K562 (cell line): ENCODE data around the gene SULT1A3. TPM values are rescaled to one million over a fixed set of nuclear protein-coding genes. Genes with fewer than 3 reads are reported as not detected.

Experiments
- CEBPB ChIP-seq: fragments of 450-650 bp; IDR thresholded peaks from 2 replicates; pipeline ENCODE4 v1.6.1; 2016; ENCODE audit warnings: missing genetic modification characterization, missing compliant biosample characterization
- DMBX1 ChIP-seq: fragments of 250-450 bp; sonication (Bioruptor Pico); IDR thresholded peaks from 2 replicates; pipeline ENCODE4 v1.8.0; 2022; ENCODE audit warnings: inconsistent platforms, mild to moderate bottlenecking, moderate library complexity, borderline replicate concordance
- E4F1 ChIP-seq: fragments of 250-450 bp; sonication (Bioruptor Pico); IDR thresholded peaks from 2 replicates; pipeline ENCODE4 v1.5.0; 2021; ENCODE audit warnings: mild to moderate bottlenecking, borderline replicate concordance
- KLF1 ChIP-seq: fragments of 450-650 bp; IDR thresholded peaks from 2 replicates; pipeline ENCODE4 v1.6.1; 2016; ENCODE audit warnings: missing genetic modification characterization, missing compliant biosample characterization
- MECOM ChIP-seq: fragments of 250-450 bp; sonication (Bioruptor Pico); IDR thresholded peaks from 2 replicates; pipeline ENCODE4 v1.8.0; 2022; ENCODE audit warnings: inconsistent platforms
- NONO ChIP-seq, 2 experiments: fragments of 200-400 bp in 1 of 2; fragments of 450-650 bp in 1 of 2; formaldehyde crosslinking in 1 of 2; IDR thresholded peaks; 2 replicates each; pipeline ENCODE4 v1.6.1; 2017; ENCODE audit warnings: low read depth in 2 of 2, mild to moderate bottlenecking in 2 of 2, moderate library complexity in 2 of 2, low read length in 1 of 2
- PCBP1 ChIP-seq: fragments of 200-400 bp; formaldehyde crosslinking; IDR thresholded peaks from 2 replicates; pipeline ENCODE4 v1.6.1; 2018; ENCODE audit warnings: mild to moderate bottlenecking, low read depth, low read length; ENCODE audit not compliant: poor library complexity, severe bottlenecking
- RBM17 ChIP-seq: fragments of 200-400 bp; formaldehyde crosslinking; IDR thresholded peaks from 2 replicates; pipeline ENCODE4 v1.6.1; 2017; ENCODE audit warnings: low read depth, mild to moderate bottlenecking, low read length, borderline replicate concordance
- RBM39 ChIP-seq: fragments of 200-400 bp; formaldehyde crosslinking; optimal IDR thresholded peaks from 2 replicates; pipeline ENCODE3; 2018; ENCODE audit warnings: low read depth, low read length
- RERE ChIP-seq: sonication (generic); formaldehyde crosslinking; IDR thresholded peaks from 2 replicates; pipeline ENCODE4 v1.8.0; 2023; ENCODE audit warnings: missing genetic modification reagents, mild to moderate bottlenecking, borderline replicate concordance
- SMAD1 ChIP-seq: fragments of 150-350 bp; IDR thresholded peaks from 2 replicates; pipeline ENCODE4 v1.6.1; 2014; ENCODE audit warnings: low read length, low read depth; ENCODE audit not compliant: partially characterized antibody
- SRSF9 ChIP-seq: fragments of 200-400 bp; formaldehyde crosslinking; IDR thresholded peaks from 2 replicates; pipeline ENCODE4 v1.6.1; 2017; ENCODE audit warnings: low read depth, low read length, borderline replicate concordance
- TAF9B ChIP-seq: fragments of 450-650 bp; IDR thresholded peaks from 2 replicates; pipeline ENCODE4 v1.6.1; 2018; ENCODE audit warnings: mild to moderate bottlenecking; ENCODE audit not compliant: partially characterized antibody
- TRIM24 ChIP-seq, 2 experiments: fragments of 450-650 bp; IDR thresholded peaks; 2 replicates each; pipeline ENCODE4 v1.6.1; 2016
- ZBTB43 ChIP-seq: sonication (generic); formaldehyde crosslinking; IDR thresholded peaks from 2 replicates; pipeline ENCODE4 v1.8.0; 2023; ENCODE audit warnings: mild to moderate bottlenecking, missing genetic modification reagents
- ZNF445 ChIP-seq: fragments of 250-450 bp; sonication (Bioruptor Pico); IDR thresholded peaks from 2 replicates; pipeline ENCODE4 v1.4.0; 2020; ENCODE audit warnings: low read depth, mild to moderate bottlenecking, moderate library complexity
- ZNF699 ChIP-seq: fragments of 250-450 bp; sonication (Bioruptor Pico); IDR thresholded peaks from 2 replicates; pipeline ENCODE4 v1.8.0; 2021; ENCODE audit warnings: mild to moderate bottlenecking, moderate library complexity; ENCODE audit not compliant: insufficient replicate concordance
- ZNF717 ChIP-seq: fragments of 250-450 bp; sonication (Bioruptor Pico); IDR thresholded peaks from 2 replicates; pipeline ENCODE4 v1.5.0; 2021
- ZNF77 ChIP-seq: fragments of 250-450 bp; sonication (Bioruptor Pico); IDR thresholded peaks from 2 replicates; pipeline ENCODE4 v1.5.0; 2020
- polyA plus RNA-seq, 8 experiments: library from polyadenylated mRNA; depleted of rRNA in 4 of 8; stranded (reverse) in 5 of 8; unstranded in 3 of 8; fragments of >200 nt; fragmentation: Nextera tagmentation in 2 of 8; fragmentation: Illumina TruSeq in 1 of 8; extraction: Ambion mirVana in 2 of 8; extraction: Trizol in 1 of 8; gene quantifications; 2 replicates each; pipeline versions ENCODE4 v1.2.1 to v1.2.3, GENCODE V29; 2011 to 2014; ENCODE audit warnings: inconsistent platforms in 1 of 8, missing spikeins in 1 of 8
- total RNA-seq, 7 experiments: library from RNA; depleted of rRNA in 6 of 7; stranded (reverse); fragments of >200 nt in 6 of 7; fragmentation: Illumina TruSeq in 2 of 7; extraction: Trizol in 2 of 7; gene quantifications; 2 replicates each; pipeline versions ENCODE4 v1.2.1 to v1.2.3, GENCODE V29; 2011 to 2021; ENCODE audit warnings: low replicate concordance in 1 of 7

SULT1A3 gene
- total and polyA plus RNA-seq, 9 of the 15 experiments (the other 6 are each of a cell fraction or from before 2014, with no cell fraction given): 2.4 to 18.0 (median 7.3) TPM

GRCh38 chr16:30186782-30187555 lies 12.1 kb upstream of the SULT1A3 start (continued):
- TF ChIP-seq DMBX1 (CRISPR knock-in tag): no peak
- TF ChIP-seq NONO (IDR thresholded peaks at IDR 0.05; ENCODE audit: low read depth in 2 of 2, low read length in 1 of 2): no peak
- peak; percentile 15; the same call in 1 of the 2 replicates for TF ChIP-seq ZBTB43 (CRISPR knock-in tag)
- TF ChIP-seq KLF1 (tag): no peak
- TF ChIP-seq TRIM24 (IDR thresholded peaks at IDR 0.05): peak in 1 of 2 experiments; percentile 44; a peak in 1 of 4 replicates
- TF ChIP-seq RERE (CRISPR knock-in tag): 0 out of 2 replicates have a peak, but pooled peaks have one; percentile 32
- TF ChIP-seq SRSF9: no peak
- no peak for TF ChIP-seq MECOM (CRISPR knock-in tag)
- no peak for TF ChIP-seq E4F1 (CRISPR knock-in tag)
- TF ChIP-seq RBM39: no peak
- no peak for TF ChIP-seq PCBP1
- no peak for TF ChIP-seq ZNF717
- TF ChIP-seq ZNF699 (CRISPR knock-in tag): no peak
- no peak for TF ChIP-seq CEBPB (tag)
- no peak for TF ChIP-seq SMAD1
- TF ChIP-seq TAF9B: no peak
- TF ChIP-seq ZNF445 (CRISPR knock-in tag): no peak
- TF ChIP-seq RBM17: no peak
- TF ChIP-seq ZNF77 (CRISPR knock-in tag): no peak
